ENCODE results near the gene ISLR. TPM values are rescaled to one million over a fixed set of nuclear protein-coding genes. Genes with fewer than 3 reads are reported as not detected.
"Not testable (repeated sequence)": the region's sequence is repeated elsewhere in the genome, so short reads cannot be mapped to it uniquely, and the experiment has no call there.

The ISLR gene
- total RNA-seq, 1 experiment from 2014 or later = not detected

DNA sequence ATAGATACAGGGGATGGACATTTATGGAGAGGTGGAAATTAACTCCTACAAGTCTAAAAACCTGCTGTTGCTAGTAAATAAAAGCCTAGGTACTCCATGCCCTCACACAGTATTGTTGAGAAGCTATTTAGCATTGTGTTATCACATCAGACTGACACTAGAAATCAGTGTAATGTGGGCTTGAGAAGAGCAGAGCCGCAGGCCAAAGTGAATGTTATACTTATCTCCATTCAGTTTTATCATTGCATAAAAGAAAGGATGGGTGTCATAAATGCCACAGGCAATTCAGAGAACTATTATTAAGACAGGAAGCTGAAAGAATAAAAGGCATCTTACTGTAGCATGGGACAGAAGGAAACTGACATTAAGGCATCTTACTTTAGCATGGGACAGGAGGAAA is 13.7 kb upstream of the ISLR start:
- Histone ChIP-seq H4K20me1 (ENCODE audit: low read length) (no peaks in the 10 kb centered on the region), H3K4me3 (ENCODE audit: low read length) (no peak overlapping the region), H3K27ac (ENCODE audit: low read length) (no peak overlapping the region), H3K79me2 (ENCODE audit: low read length) (no peaks in the 10 kb centered on the region), H3K36me3 (ENCODE audit: low read depth, low read length) (no peaks in the 10 kb centered on the region), H3K9me2 (replicated peaks; ENCODE audit: low read length) (no peaks in the 10 kb centered on the region), H3K9ac (ENCODE audit: low read length) (no peak overlapping the region), H3K4me1 (ENCODE audit: insufficient read depth, low read length) (no peaks in the 10 kb centered on the region), H3K27me3 (ENCODE audit: low read length) (no peaks in the 10 kb centered on the region), H3K9me3 (ENCODE audit: low read length) (no peaks in the 10 kb centered on the region), H3F3A (ENCODE audit: low read length, unreplicated experiment) (no peaks in the 10 kb centered on the region), H3K4me2 (ENCODE audit: low read length) (no peak overlapping the region), H2AFZ (ENCODE audit: low read length) (no peak overlapping the region)
- CTCF ChIA-PET = no interaction called here
- no TSS peak for BruUV-seq (replicated peaks)
- intact Hi-C loops (cut with micrococcal nuclease) = no loop called here
- POLR2A ChIA-PET (ENCODE audit: unreplicated experiment) = no interaction called here
- DNase-seq (no peak), ATAC-seq (no peak)
- TF ChIP-seq EZH2phosphoT487 (IDR thresholded peaks at IDR 0.05; ENCODE audit: borderline replicate concordance, low read length) (no peak), EZH2 (IDR thresholded peaks at IDR 0.05; ENCODE audit: low read length, unreplicated experiment) (no peak)
- TF ChIP-seq, protein P1, sequence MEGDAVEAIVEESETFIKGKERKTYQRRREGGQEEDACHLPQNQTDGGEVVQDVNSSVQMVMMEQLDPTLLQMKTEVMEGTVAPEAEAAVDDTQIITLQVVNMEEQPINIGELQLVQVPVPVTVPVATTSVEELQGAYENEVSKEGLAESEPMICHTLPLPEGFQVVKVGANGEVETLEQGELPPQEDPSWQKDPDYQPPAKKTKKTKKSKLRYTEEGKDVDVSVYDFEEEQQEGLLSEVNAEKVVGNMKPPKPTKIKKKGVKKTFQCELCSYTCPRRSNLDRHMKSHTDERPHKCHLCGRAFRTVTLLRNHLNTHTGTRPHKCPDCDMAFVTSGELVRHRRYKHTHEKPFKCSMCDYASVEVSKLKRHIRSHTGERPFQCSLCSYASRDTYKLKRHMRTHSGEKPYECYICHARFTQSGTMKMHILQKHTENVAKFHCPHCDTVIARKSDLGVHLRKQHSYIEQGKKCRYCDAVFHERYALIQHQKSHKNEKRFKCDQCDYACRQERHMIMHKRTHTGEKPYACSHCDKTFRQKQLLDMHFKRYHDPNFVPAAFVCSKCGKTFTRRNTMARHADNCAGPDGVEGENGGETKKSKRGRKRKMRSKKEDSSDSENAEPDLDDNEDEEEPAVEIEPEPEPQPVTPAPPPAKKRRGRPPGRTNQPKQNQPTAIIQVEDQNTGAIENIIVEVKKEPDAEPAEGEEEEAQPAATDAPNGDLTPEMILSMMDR (conservative IDR thresholded peaks at IDR 0.05; ENCODE audit: low read depth, low read length) = no peak

DNA sequence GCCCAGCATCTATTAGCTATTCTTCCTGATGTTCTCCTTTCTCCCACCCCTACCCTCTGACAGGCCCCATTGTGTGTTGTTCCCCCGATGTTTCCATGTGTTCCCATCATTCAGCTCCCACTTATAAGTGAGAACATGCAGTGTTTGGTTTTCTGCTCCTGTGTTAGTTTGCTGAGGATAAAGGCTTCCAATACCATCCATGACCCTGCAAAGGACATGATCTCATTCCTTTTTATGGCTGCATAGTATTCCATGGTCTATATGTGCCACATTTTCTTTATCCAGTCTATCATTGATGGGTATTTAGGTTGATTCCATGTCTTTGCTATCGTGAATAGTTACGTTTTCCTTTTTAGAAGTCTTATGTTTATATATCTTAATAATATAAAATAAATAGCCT is 13.1 kb upstream of the ISLR start:
- H3K36me3 ChIP-seq (ENCODE audit: low read depth, low read length); H3K4me1 ChIP-seq (ENCODE audit: insufficient read depth, low read length); H3K27me3 ChIP-seq (ENCODE audit: low read length); intact Hi-C loops (cut with micrococcal nuclease); DNase-seq; H3K4me3 ChIP-seq (ENCODE audit: low read length); H3K9me2 ChIP-seq (replicated peaks; ENCODE audit: low read length); H3K9me3 ChIP-seq (ENCODE audit: low read length); H3K4me2 ChIP-seq (ENCODE audit: low read length); H4K20me1 ChIP-seq (ENCODE audit: low read length); H3K79me2 ChIP-seq (ENCODE audit: low read length); H3K9ac ChIP-seq (ENCODE audit: low read length); H2AFZ ChIP-seq (ENCODE audit: low read length); H3F3A ChIP-seq (ENCODE audit: low read length, unreplicated experiment); POLR2A ChIA-PET (ENCODE audit: unreplicated experiment); CTCF ChIA-PET; H3K27ac ChIP-seq (ENCODE audit: low read length); ATAC-seq; BruUV-seq (replicated peaks): not testable (repeated sequence)

DNA sequence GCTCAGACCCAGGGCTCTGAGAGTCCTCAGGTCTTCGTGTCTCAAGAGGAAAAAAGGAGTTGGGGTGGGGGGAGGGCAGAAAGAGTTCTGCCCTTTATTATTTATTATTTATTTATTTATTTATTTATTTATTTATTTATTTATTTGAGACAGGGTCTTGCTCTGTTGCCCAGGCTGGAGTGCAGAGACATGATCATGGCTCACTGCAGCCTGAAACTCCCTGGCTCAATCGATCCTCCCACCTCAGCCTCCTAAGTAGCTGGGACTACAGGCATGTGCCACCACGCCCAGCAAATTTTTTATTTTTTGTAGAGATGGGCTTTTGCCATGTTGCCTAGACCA is 11.3 kb upstream of the ISLR start:
- H2AFZ ChIP-seq (ENCODE audit: low read length); H3K4me3 ChIP-seq (ENCODE audit: low read length); BruUV-seq (replicated peaks); intact Hi-C loops (cut with micrococcal nuclease); H3K9me2 ChIP-seq (replicated peaks; ENCODE audit: low read length); H3K36me3 ChIP-seq (ENCODE audit: low read depth, low read length); CTCF ChIA-PET; H3K27ac ChIP-seq (ENCODE audit: low read length); DNase-seq; POLR2A ChIA-PET (ENCODE audit: unreplicated experiment); ATAC-seq; H3K9ac ChIP-seq (ENCODE audit: low read length); H4K20me1 ChIP-seq (ENCODE audit: low read length); H3F3A ChIP-seq (ENCODE audit: low read length, unreplicated experiment); H3K4me1 ChIP-seq (ENCODE audit: insufficient read depth, low read length); H3K79me2 ChIP-seq (ENCODE audit: low read length); H3K4me2 ChIP-seq (ENCODE audit: low read length); H3K27me3 ChIP-seq (ENCODE audit: low read length); H3K9me3 ChIP-seq (ENCODE audit: low read length): not testable (repeated sequence)

DNA sequence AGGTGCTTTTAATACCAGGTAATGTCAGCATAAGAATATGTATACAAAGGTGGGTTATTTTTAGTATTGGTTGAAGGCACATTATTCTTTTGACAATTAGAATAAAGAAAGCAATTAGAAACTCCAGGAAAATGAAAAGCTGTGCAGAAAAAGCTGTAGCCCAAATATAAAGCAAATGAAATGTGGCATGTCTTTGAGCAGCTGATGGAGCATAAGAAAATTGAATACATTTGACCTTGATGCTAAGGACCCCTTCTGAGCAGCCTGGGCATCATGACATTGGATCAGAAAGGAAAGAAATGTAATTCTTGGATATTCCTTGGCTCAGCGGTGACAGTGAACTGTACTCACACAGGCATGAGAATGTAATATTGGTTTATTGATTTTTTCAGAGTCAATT is 8.0 kb upstream of the ISLR start:
- no peak overlapping the region for H3K4me3 ChIP-seq (ENCODE audit: low read length)
- H3K27me3 ChIP-seq (ENCODE audit: low read length) = no peaks in the 10 kb centered on the region
- no peaks in the 10 kb centered on the region for H3K9me2 ChIP-seq (replicated peaks; ENCODE audit: low read length)
- H3K9me3 ChIP-seq (ENCODE audit: low read length) = no peaks in the 10 kb centered on the region
- H3K27ac ChIP-seq (ENCODE audit: low read length) = no peak overlapping the region
- H2AFZ ChIP-seq (ENCODE audit: low read length) = no peak overlapping the region
- intact Hi-C loops (cut with micrococcal nuclease) = no loop called here
- BruUV-seq (replicated peaks) = no TSS peak
- no peaks in the 10 kb centered on the region for H3K4me1 ChIP-seq (ENCODE audit: insufficient read depth, low read length)
- H4K20me1 ChIP-seq (ENCODE audit: low read length) = no peaks in the 10 kb centered on the region
- no peaks in the 10 kb centered on the region for H3F3A ChIP-seq (ENCODE audit: low read length, unreplicated experiment)
- CTCF ChIA-PET = no interaction called here
- H3K4me2 ChIP-seq (ENCODE audit: low read length) = no peak overlapping the region
- H3K36me3 ChIP-seq (ENCODE audit: low read depth, low read length) = no peaks in the 10 kb centered on the region
- H3K79me2 ChIP-seq (ENCODE audit: low read length) = no peaks in the 10 kb centered on the region
- no peak for ATAC-seq
- TF ChIP-seq EZH2phosphoT487 (IDR thresholded peaks at IDR 0.05; ENCODE audit: borderline replicate concordance, low read length) = no peak
- TF ChIP-seq EZH2 (IDR thresholded peaks at IDR 0.05; ENCODE audit: low read length, unreplicated experiment) = no peak
- TF ChIP-seq, protein P1 (conservative IDR thresholded peaks at IDR 0.05; ENCODE audit: low read depth, low read length) = no peak
- POLR2A ChIA-PET (ENCODE audit: unreplicated experiment) = no interaction called here
- DNase-seq = no peak
- H3K9ac ChIP-seq (ENCODE audit: low read length) = no peak overlapping the region
